Heart left ventricle (tissue), 16 donors: ENCODE measurements around the gene SLX4IP. TPM values are rescaled to one million over a fixed set of nuclear protein-coding genes. Genes with fewer than 3 reads are reported as not detected.

ENCODE experiments used
- ATAC-seq, 4 donors: fragments of 200-7000 bp; cut with Tn5 transposase; one replicate each; pipeline ENCODE4 v1.9.1; 2020 to 2022; ENCODE audit warnings: moderate library complexity in 4 of 4, mild to moderate bottlenecking in 3 of 4, moderate number of reproducible peaks in 1 of 4
- DNase-seq, 5 donors: peaks; one replicate each; pipeline ENCODE4 v3.0.0-alpha.2; 2020
- H3K27ac ChIP-seq, 12 donors: fragments of 200-600 bp; sonication (generic) in 4 of 12; one replicate each; pipeline versions ENCODE4 v1.5.0 to v1.8.0; 2016 to 2022; ENCODE audit warnings: mild to moderate bottlenecking in 2 of 12
- H3K27me3 ChIP-seq, 9 donors: fragments of 200-600 bp; sonication (generic) in 2 of 9; one replicate each; pipeline versions ENCODE4 v1.5.1 to v1.8.0; 2016 to 2022; ENCODE audit warnings: mild to moderate bottlenecking in 3 of 9
- H3K36me3 ChIP-seq, 9 donors: fragments of 200-600 bp; sonication (generic) in 2 of 9; one replicate each; pipeline versions ENCODE4 v1.5.0 to v1.8.0; 2018 to 2022; ENCODE audit warnings: mild to moderate bottlenecking in 2 of 9
- H3K4me1 ChIP-seq, 12 donors: fragments of 200-600 bp; sonication (generic) in 4 of 12; one replicate each; pipeline versions ENCODE4 v1.5.0 to v1.8.0; 2016 to 2022; ENCODE audit warnings: mild to moderate bottlenecking in 3 of 12
- H3K4me3 ChIP-seq, 12 donors: fragments of 200-600 bp; sonication (generic) in 4 of 12; one replicate each; pipeline versions ENCODE4 v1.5.0 to v1.8.0; 2017 to 2022; ENCODE audit warnings: mild to moderate bottlenecking in 9 of 12, moderate library complexity in 4 of 12
- H3K9me3 ChIP-seq, 12 donors: fragments of 200-600 bp; sonication (generic) in 4 of 12; one replicate each; pipeline versions ENCODE4 v1.5.0 to v1.8.0; 2016 to 2022; ENCODE audit warnings: mild to moderate bottlenecking in 1 of 12
- POLR2A ChIP-seq, 2 donors: fragments of 450-650 bp; IDR thresholded peaks; one replicate each; pipeline ENCODE4 v1.6.1; 2017; ENCODE audit warnings: antibody characterized with exemption in 2 of 2, mild to moderate bottlenecking in 2 of 2, moderate library complexity in 2 of 2
- WGBS, 4 donors: extraction: QIAGEN DNeasy Blood & Tissue Kit in 2 of 4; methylation state at CpG; one replicate each; pipeline versions ENCODE4 v1.1.5 to v1.1.7; 2013 to 2018; 5-methylcytosine and 5-hydroxymethylcytosine counted together
- intact Hi-C, 10 donors: fragments of 100-400 bp; cut with DNase I; formaldehyde crosslinking; loops; one replicate each; pipeline versions ENCODE4 v1.11.1 to v1.14.2; 2022
- polyA plus RNA-seq, 2 donors: library from polyadenylated mRNA; stranded (reverse); fragments of 200-250 nt; gene quantifications; one replicate each; pipeline ENCODE4 v1.2.3, GENCODE V29; 2013
- total RNA-seq, 9 donors: library from RNA; depleted of rRNA in 2 of 9; stranded (reverse); fragments of >200 nt in 2 of 9; fragmentation: NEBNext Ultra II Directional in 3 of 9; extraction: Animal tissue kit (Norgen Biotek cat#: 25700) in 3 of 9; gene quantifications; one replicate each; pipeline versions ENCODE4 v1.1.0 to v1.2.4, GENCODE V29; 2016 to 2023
- TF ChIP-seq, protein P1 (sequence below), 12 donors: fragments of 200-600 bp; sonication (generic) in 4 of 12; IDR thresholded peaks; one replicate each; pipeline versions ENCODE4 v1.5.0 to v1.8.0; 2018 to 2022; ENCODE audit warnings: antibody characterized with exemption in 12 of 12, mild to moderate bottlenecking in 5 of 12
- donor health status: ischemic (EF 13 %, LVEDD 7.1; RV severe dilation, severe dysfunction).
- donor health status: healthy with polysubstance abuse.
- donor health status: DM: no; HTN: yes; CAD: no.
- donor health status: DM: no; HTN: no; CAD: no.
- donor health status: ischemic (EF 25% LVEDD 6.9; RV normal size, moderate dysfunction).
- donor health status: ischemic (EF 25% LVEDD 5.7; RV mildly dilated, moderate dysfunction).
- donor health status: healthy.
- donor health status: DM: yes; HTN: yes; CAD: no.
- donor health status: ischemic (EF 35%, LVEDD 5.7; RV mildly dilated, moderate dysfunction).
- donor health status: nonischemic (EF 11% LVEDD 7.7; RV severe dilation, severe dysfunction).
- donor health status: DM: yes; HTN: yes; CAD: no.
- donor health status: PGD.
- donor health status: ischemic (EF 29% LVEDD 5.4; RV normal size, mild dysfunction).
- donor health status: nonischemic (EF 23%, LVEDD 6.1; RV moderate dilation, normal function).

SLX4IP gene
- total and polyA plus RNA-seq, 11 donors, result 1.1 to 4.3 (median 2.4) TPM

DNA sequence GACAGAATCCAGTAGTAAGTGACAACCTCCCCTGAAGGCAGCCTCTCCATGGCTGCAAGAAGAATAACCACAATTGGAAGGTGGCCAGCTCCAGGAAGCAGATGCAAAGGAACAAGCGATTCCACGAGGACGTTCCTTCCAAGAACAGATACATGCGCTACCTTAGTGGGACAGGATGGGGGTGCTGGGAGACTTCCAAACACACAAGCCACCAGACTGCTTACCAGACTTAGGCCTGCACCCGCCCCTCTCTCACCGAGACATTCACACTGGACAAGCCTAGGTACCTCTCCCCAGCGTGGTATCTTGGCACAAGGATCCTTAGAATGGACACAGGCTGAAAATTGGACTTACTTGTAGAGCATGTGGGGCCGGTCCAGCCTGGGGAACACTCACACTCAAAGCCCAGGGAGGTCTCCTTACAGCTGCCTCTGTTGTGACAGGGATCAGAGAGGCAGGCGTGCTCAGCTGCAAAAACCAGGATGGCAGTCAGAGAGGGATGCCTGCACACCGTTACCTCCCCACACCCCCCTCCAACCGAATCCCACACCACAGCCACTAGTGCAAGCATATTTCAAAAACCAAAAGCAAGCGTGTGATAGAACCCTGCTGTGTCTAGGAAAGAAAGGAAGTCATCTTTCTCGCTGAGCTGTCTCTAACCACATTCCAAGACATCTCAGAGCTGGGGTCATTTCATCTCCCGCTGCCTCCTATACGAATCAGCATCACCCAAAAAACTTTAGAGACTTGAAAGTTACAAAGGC is 216.3 kb downstream of the SLX4IP start:
- intact Hi-C loops, result loop anchor here in 4 of 10 donors (5.0 to 10.0 kb wide), 4 partner anchors 94 to 893 kb away; no protein-coding TSS in a partner anchor
- peaks cover 0 to 98% (median 81%) of the 10 kb centered on the region in 9 donors for H3K36me3 ChIP-seq
- DNase-seq (peak in 4 of 5 donors; percentile 36 to 74 (median 44)), ATAC-seq (peak in 2 of 4 donors; percentile 36 to 53)
- TF ChIP-seq, protein P1, sequence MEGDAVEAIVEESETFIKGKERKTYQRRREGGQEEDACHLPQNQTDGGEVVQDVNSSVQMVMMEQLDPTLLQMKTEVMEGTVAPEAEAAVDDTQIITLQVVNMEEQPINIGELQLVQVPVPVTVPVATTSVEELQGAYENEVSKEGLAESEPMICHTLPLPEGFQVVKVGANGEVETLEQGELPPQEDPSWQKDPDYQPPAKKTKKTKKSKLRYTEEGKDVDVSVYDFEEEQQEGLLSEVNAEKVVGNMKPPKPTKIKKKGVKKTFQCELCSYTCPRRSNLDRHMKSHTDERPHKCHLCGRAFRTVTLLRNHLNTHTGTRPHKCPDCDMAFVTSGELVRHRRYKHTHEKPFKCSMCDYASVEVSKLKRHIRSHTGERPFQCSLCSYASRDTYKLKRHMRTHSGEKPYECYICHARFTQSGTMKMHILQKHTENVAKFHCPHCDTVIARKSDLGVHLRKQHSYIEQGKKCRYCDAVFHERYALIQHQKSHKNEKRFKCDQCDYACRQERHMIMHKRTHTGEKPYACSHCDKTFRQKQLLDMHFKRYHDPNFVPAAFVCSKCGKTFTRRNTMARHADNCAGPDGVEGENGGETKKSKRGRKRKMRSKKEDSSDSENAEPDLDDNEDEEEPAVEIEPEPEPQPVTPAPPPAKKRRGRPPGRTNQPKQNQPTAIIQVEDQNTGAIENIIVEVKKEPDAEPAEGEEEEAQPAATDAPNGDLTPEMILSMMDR (IDR thresholded peaks at IDR 0.05), result no peak
- TF ChIP-seq POLR2A (IDR thresholded peaks at IDR 0.05), result no peak
- peaks cover 11 to 88% (median 59%) of the 10 kb centered on the region in 12 donors for H3K4me1 ChIP-seq
- no peaks in the 10 kb centered on the region for H3K27me3 ChIP-seq
- H3K27ac ChIP-seq, result peak overlapping the region in 10 of 12 donors; percentile 9 to 80 (median 66)
- 51 to 65% (median 61%) methylated on average over 12 to 15 of the region's 15 CpGs for WGBS, 4 donors
- no peak overlapping the region for H3K4me3 ChIP-seq
- H3K9me3 ChIP-seq, result no peaks in the 10 kb centered on the region

DNA sequence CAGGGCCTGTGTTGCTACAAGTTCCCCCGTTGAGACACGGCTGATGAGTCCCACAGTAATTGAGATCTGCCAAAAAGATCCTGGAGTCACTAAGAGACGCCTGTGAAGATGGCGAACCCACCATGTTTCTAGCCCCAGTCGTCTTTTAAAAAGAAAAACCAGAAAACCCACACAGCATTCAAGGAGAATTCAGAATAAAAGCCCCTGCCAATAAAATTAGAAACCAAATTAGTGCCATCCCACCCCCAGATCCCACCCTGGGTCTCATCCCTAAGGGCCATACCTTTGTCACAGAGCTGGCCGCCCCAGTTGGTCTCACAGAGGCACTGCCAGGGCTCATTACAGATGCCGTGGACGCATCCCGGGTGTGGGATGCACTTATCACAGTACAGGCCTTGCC is 217.1 kb downstream of the SLX4IP start:
- peak overlapping the region; percentile 9 to 80 (median 64) for H3K27ac ChIP-seq
- H3K4me1 ChIP-seq, result peaks cover 11 to 96% (median 63%) of the 10 kb centered on the region in 12 donors
- DNase-seq (no peak), ATAC-seq (no peak)
- intact Hi-C loops, result loop anchor here in 5 of 10 donors (2.0 to 10.0 kb wide), 5 partner anchors 21 to 893 kb away; partner anchors contain the start of gene JAG1 (in 1 of the 5)
- H3K36me3 ChIP-seq, result peaks cover 0 to 98% (median 81%) of the 10 kb centered on the region in 9 donors
- H3K27me3 ChIP-seq, result no peaks in the 10 kb centered on the region
- TF ChIP-seq POLR2A (IDR thresholded peaks at IDR 0.05), result no peak
- TF ChIP-seq, protein P1 (IDR thresholded peaks at IDR 0.05), result no peak
- 74 to 85% (median 81%) methylated on average over 9 of the region's 9 CpGs for WGBS, 4 donors
- H3K4me3 ChIP-seq, result no peak overlapping the region
- H3K9me3 ChIP-seq, result no peaks in the 10 kb centered on the region

DNA sequence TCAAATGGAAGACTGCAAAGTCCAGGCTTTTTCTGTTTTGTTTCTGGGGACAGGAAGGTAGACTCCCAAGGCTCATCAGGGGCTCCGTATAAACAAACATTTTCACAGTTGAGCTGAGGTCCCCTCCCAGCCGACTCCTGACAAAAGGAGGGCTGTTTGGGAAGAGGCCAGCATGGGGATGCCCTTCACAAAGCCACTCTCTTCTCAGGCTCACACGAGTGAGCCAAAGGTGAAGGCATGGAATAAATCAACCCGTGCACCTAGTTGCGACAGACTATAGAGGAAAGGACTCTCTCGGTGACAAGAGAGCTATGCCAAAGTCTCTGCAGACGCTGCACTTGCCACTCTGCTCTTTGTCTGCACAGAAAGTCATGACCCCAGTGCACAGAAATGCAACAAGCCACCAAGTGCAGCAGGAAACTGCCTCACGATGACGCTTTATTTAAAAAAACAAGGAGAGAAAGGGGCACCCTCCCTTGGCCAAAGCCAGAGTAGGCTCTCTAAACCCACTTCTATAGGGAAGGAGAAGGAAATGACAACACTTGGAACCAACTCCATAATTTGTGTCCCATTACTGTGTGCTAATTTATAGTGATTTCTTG is 217.7 kb downstream of the SLX4IP start:
- DNase-seq (no peak), ATAC-seq (peak in 3 of 4 donors; percentile 32 to 60 (median 37))
- peaks cover 0 to 98% (median 81%) of the 10 kb centered on the region in 9 donors for H3K36me3 ChIP-seq
- no peaks in the 10 kb centered on the region for H3K27me3 ChIP-seq
- peaks cover 11 to 95% (median 64%) of the 10 kb centered on the region in 12 donors for H3K4me1 ChIP-seq
- peak overlapping the region; percentile 30 to 80 (median 64) for H3K27ac ChIP-seq
- TF ChIP-seq, protein P1 (IDR thresholded peaks at IDR 0.05), result no peak
- TF ChIP-seq POLR2A (IDR thresholded peaks at IDR 0.05), result no peak
- H3K4me3 ChIP-seq, result peak overlapping the region in 5 of 12 donors; percentile 11 to 39 (median 28)
- WGBS, 4 donors, result 13 to 32% (median 18%) methylated on average over 6 to 9 of the region's 9 CpGs
- intact Hi-C loops, result loop anchor here in 5 of 10 donors (2.0 to 10.0 kb wide), 5 partner anchors 20 to 892 kb away; partner anchors contain the start of gene JAG1 (in 1 of the 5)
- no peaks in the 10 kb centered on the region for H3K9me3 ChIP-seq
